ENCODE results near the gene EEF1G.

Gene EEF1G

DNA sequence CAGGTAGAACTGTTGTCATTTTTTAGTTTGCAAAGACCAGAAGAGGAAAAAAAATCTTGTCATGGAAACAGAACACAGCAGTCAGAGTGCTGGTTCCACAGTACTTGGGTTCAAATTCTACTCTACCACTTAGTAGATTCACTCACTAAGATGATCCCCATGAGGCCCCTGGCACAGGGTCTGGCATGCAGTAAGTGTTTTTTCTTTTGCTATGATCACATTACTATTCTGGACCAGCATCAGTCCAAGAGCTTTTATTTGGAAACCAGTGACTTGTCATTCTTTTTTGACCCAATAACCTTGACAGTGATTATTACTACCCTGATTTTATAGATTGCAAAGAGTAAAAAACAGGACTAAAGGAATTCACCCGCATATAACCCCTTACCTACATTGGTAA lies 4.1 kb downstream of the EEF1G start:
- peaks cover 10% of the 10 kb centered on the region; the same call in 1 of the 2 replicates for H3F3A ChIP-seq (ENCODE audit: insufficient read depth, low read length)
- no peak overlapping the region for H3K4me3 ChIP-seq (ENCODE audit: low read length)
- H3K36me3 ChIP-seq (replicated peaks; ENCODE audit: insufficient read depth, low read length) = peaks cover 16% of the 10 kb centered on the region
- H3K79me2 ChIP-seq (ENCODE audit: low read length) = peaks cover 91% of the 10 kb centered on the region
- no peak overlapping the region for H3K27ac ChIP-seq (ENCODE audit: low read length)
- H3K4me2 ChIP-seq (ENCODE audit: low read depth, low read length) = no peak overlapping the region
- no peak overlapping the region for H3K9ac ChIP-seq (ENCODE audit: low read length)
- no peak for DNase-seq
- H3K9me3 ChIP-seq (replicated peaks; ENCODE audit: insufficient read depth, low read length) = no peaks in the 10 kb centered on the region
- no peaks in the 10 kb centered on the region for H3K9me2 ChIP-seq (replicated peaks; ENCODE audit: insufficient read depth, low read length)
- peaks cover 11% of the 10 kb centered on the region for H3K4me1 ChIP-seq (ENCODE audit: low read length)
- no peak overlapping the region for H2AFZ ChIP-seq (ENCODE audit: low read length)
- no peaks in the 10 kb centered on the region for H4K20me1 ChIP-seq (ENCODE audit: insufficient read depth, low read length)
- H3K27me3 ChIP-seq (replicated peaks; ENCODE audit: insufficient read depth, low read length) = no peaks in the 10 kb centered on the region
- TF ChIP-seq CTCF (IDR thresholded peaks at IDR 0.05; ENCODE audit: low read length) (no peak), EZH2 (optimal IDR thresholded peaks at IDR 0.05; ENCODE audit: low read depth, low read length) (no peak), EZH2phosphoT487 (IDR thresholded peaks at IDR 0.05; ENCODE audit: low read length) (no peak)

- Histone ChIP-seq H3K9ac (ENCODE audit: low read length) (no peak overlapping the region), H3K4me1 (ENCODE audit: low read length) (peaks cover 6% of the 10 kb centered on the region), H3K79me2 (ENCODE audit: low read length) (peaks cover 94% of the 10 kb centered on the region), H3K4me2 (ENCODE audit: low read depth, low read length) (no peak overlapping the region), H3K9me3 (replicated peaks; ENCODE audit: insufficient read depth, low read length) (no peaks in the 10 kb centered on the region), H2AFZ (ENCODE audit: low read length) (no peak overlapping the region), H4K20me1 (ENCODE audit: insufficient read depth, low read length) (0 out of 2 replicates have a peak, but pooled peaks cover 5% of the 10 kb centered on the region), H3K4me3 (ENCODE audit: low read length) (no peak overlapping the region), H3K27ac (ENCODE audit: low read length) (no peak overlapping the region), H3K27me3 (replicated peaks; ENCODE audit: insufficient read depth, low read length) (no peaks in the 10 kb centered on the region), H3F3A (ENCODE audit: insufficient read depth, low read length) (peaks cover 14% of the 10 kb centered on the region), H3K36me3 (replicated peaks; ENCODE audit: insufficient read depth, low read length) (peaks cover 23% of the 10 kb centered on the region), H3K9me2 (replicated peaks; ENCODE audit: insufficient read depth, low read length) (no peaks in the 10 kb centered on the region)
- TF ChIP-seq CTCF (IDR thresholded peaks at IDR 0.05; ENCODE audit: low read length) (no peak), EZH2 (optimal IDR thresholded peaks at IDR 0.05; ENCODE audit: low read depth, low read length) (no peak)
- no peak for DNase-seq
Observed at GRCh38 chr11:62567018-62567633, 6.6 kb downstream of the EEF1G start.

GRCh38 chr11:62566247-62566646 lies 7.4 kb downstream of the EEF1G start:
- no peaks in the 10 kb centered on the region for H3K4me1 ChIP-seq (ENCODE audit: low read length)
- TF ChIP-seq EZH2 (optimal IDR thresholded peaks at IDR 0.05; ENCODE audit: low read depth, low read length) = no peak
- TF ChIP-seq CTCF (IDR thresholded peaks at IDR 0.05; ENCODE audit: low read length) = no peak
- no peak for TF ChIP-seq EZH2phosphoT487 (IDR thresholded peaks at IDR 0.05; ENCODE audit: low read length)
- peaks cover 20% of the 10 kb centered on the region for H3K36me3 ChIP-seq (replicated peaks; ENCODE audit: insufficient read depth, low read length)
- H4K20me1 ChIP-seq (ENCODE audit: insufficient read depth, low read length) = 0 out of 2 replicates have a peak, but pooled peaks cover 5% of the 10 kb centered on the region
- H2AFZ ChIP-seq (ENCODE audit: low read length) = no peak overlapping the region
- no peaks in the 10 kb centered on the region for H3K9me3 ChIP-seq (replicated peaks; ENCODE audit: insufficient read depth, low read length)
- peaks cover 17% of the 10 kb centered on the region for H3F3A ChIP-seq (ENCODE audit: insufficient read depth, low read length)
- peaks cover 90% of the 10 kb centered on the region for H3K79me2 ChIP-seq (ENCODE audit: low read length)
- DNase-seq = no peak
- no peak overlapping the region for H3K4me2 ChIP-seq (ENCODE audit: low read depth, low read length)
- H3K27me3 ChIP-seq (replicated peaks; ENCODE audit: insufficient read depth, low read length) = no peaks in the 10 kb centered on the region
- no peak overlapping the region for H3K9ac ChIP-seq (ENCODE audit: low read length)
- H3K9me2 ChIP-seq (replicated peaks; ENCODE audit: insufficient read depth, low read length) = no peaks in the 10 kb centered on the region
- H3K4me3 ChIP-seq (ENCODE audit: low read length) = no peak overlapping the region
- no peak overlapping the region for H3K27ac ChIP-seq (ENCODE audit: low read length)
